UCSD-AML1 (cell line): Measurements from ENCODE around the gene SMO.
A peak's percentile ranks its signal among the peaks of the same experiment; 100 is the strongest.

Source experiments
- DNase-seq: peaks from one replicate; lab custom pipeline; 2025; ENCODE audit not compliant: unreplicated experiment; lab: John Stamatoyannopoulos, UW

The SMO gene

DNA sequence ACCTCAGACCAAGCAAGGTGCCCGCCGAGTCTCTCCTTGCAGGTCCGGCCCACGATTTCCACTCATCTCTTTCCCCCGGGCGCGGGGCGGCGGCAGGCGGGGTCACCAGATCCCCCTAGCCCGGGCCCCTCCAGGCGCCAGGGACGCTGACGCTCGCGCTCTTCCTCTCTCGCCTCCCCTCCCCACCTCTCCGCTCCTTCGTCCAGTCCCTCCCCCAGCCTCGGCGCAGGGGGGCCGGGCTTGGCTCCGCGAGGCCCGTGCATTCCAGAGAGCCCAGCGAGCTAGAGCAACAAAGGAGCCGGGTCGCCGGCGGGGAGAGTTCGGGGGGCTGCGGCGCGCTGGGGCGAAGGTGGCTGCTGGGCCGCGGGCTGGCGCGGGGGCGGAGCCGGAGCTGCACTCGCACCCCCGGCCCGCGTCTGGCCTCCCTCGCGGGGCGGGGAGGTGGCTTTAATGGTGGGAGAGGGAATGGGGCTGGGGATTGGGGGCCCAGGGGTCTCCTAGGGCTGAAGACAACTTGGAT is at the start of gene SMO:
SMO (plus strand) TSS at position 262 of the 520 bp plus-strand sequence. CDS start 519 bp downstream, outside the sequence.
- DNase-seq = no peak

- no peak for DNase-seq
Measured at GRCh38 chr7:129143724-129144094, 44.7 kb upstream of the SMO start.

DNA sequence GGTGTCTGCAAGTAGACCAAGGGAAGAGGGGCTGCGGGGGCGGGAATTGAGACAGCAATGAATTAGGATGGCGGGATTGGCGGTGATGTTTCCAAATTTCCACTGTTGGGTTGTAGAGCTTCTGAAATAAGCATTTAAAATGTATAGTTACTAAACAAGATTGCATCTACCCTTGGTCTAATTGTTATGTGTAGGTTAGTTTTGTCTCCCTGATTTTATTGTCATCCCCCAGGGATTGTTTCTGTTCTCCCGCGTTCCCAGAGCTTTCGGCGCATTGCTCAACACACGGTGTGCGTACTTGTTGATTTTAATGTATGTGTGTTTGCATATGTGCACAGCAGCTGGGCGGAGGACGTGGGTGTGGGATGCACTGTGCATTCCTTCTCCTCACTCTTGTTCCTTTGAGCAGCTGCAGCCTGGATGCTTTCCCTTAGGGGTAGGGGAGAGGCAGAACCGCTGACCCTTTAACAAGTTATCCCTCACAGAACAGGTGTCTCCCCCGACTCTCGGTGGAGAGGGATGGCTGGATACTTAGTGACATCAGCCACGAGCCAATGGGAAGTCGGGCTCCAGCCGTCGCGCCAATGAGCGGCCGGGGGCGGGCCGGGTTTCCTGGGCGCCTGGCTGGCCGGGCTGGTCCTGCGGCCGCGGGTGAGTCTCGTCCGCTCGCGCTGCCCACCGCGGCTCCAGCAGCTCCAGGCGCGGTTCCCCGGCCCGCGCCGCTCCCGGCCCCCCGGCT is 44.2 kb upstream of the SMO start, which contains the start of gene TSPAN33:
TSPAN33 (plus strand) TSS at position 613 of the 739 bp plus-strand sequence. CDS start 274 bp downstream, outside the sequence.
- peak; percentile 52 for DNase-seq

DNA sequence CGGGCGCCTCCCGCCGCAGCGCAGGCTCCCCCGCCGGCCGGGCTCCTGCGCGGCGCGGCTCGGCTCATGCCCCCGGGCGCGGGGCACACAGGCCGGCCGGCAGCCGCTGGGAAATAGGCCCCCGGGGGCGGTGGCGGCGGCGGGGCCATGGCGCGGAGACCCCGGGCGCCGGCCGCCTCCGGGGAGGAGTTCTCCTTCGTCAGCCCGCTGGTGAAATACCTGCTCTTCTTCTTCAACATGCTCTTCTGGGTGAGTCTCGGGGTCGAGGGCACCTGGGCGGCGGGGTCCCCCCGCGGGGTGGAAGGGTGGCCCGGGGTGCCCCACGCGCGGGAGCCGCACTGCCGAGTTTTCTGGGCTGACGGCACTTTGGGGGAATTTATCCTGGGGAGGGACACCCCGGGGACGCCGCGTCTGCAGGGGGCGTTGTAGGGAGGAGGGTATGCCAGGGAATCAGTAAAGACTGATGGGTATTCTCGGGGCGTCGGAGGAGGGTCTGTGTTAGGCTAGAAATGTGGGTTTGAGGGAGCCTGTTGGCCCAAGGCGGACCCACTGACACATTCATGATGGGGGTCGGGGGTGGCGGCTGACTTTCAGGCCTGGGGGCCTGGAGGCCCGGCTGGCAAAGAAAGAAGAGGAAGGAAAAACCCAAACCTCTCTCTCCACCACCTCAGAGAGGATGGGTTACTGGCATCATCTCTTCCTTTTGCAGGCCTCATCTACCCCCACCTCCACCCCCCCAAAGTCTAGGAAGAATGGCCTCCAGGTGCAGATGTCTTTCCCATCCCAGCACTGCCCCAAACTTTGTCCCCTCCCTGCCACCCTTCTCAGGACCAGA is 43.4 kb upstream of the SMO start:
- peak; percentile 8 for DNase-seq

DNA sequence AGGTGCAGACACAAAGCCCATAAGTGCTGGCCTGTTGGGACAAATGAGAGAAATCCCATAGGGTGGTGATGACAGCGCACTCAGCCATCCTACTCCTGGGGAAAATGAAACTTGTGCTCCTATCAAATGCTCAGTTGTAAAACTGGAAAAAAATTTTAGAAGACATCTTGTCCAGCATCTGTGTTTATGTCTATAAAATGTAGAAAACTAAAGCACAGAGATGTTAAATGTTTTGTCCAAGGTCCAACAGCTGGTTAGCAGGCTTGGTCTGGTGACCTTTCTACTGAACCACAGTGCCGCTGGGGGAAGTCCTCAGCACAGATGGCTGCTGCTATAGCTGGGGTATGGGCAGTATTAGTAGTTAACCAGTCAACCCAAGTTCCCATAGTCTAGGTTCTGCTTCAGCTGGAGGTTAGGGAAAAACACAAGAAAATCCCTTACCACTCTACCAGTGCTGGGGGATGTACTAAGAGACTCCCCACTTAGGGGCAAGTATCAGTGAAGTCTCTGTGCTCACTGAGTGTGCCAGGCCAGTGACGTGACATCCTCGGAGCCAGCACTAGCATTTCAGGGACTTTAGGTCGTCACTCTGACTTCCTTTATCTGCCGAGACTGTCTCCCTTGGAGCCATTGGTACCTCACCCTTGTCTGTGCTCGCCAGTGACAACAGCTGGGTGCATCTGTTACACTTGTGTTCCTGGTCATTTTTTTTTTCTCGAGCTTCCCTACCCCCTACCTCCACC is 42.0 kb upstream of the SMO start:
- DNase-seq = no peak

DNA sequence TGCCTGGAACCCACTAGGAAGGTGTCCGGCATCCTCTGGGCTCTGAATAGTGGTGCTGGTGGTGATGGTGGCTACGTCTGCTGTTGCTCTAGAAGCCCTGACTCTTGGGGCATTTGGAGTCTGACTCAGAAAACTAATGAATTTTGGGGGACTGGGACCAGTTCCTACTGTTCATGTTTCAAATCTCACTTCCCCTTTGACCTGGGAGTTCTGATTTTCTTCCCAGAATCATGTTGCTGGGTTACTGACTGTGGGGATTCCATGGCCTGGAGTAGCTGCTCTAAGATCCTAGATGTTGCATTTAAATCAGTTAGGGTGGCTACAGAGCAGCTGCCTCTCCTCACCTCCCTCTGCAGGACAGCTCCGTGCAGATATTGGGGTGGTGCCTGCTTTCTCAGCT is 40.7 kb upstream of the SMO start:
- no peak for DNase-seq

DNA sequence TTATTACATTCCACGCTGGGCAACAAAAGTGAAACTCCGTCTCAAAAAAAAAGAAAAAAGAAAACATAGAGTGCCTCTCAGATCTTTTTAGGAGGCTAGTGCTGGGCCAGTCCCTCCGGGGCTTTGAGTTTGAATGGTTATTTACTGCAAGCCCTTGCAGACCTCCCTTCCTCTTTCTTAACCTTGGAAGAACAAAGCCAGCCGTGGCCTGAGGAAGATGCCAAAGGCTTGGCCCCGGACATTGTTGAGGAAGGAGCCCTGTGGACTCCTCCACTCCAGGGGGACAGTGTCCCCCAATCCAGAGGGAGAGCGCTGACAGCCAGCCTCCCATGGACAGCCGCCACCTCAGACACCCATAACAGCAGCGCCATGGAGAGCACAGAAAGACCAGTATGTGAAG is 38.9 kb upstream of the SMO start:
- DNase-seq = no peak

GRCh38 chr7:129150199-129150996 is 38.0 kb upstream of the SMO start:
- DNase-seq = peak; percentile 45

- DNase-seq = no peak
Measured at GRCh38 chr7:129157651-129158050, 30.8 kb upstream of the SMO start.

DNA sequence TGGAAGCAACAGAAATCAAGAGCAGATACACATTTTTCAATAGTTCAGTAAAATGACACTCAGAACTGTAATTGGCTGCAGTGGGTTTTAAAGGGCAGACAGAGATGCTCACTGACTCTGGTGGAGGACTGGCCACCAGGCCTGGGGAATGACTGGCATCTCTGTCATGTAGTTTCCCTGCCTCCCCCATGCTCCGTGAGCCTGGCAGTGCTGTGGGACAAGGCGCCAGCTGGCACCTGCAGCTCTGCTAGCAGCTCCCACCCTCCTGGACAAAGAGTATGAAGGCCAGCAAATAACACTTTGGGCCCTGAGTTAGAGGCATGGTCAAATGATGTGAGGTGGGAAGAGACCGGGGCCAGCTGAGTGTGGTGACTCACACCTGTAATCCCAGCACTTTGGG is 28.9 kb upstream of the SMO start:
- DNase-seq = no peak

- no peak for DNase-seq
Measured at GRCh38 chr7:129160161-129160905, 28.1 kb upstream of the SMO start.

- DNase-seq = no peak
Measured at GRCh38 chr7:129161524-129162225, 26.8 kb upstream of the SMO start.

- no peak for DNase-seq
Measured at GRCh38 chr7:129162732-129163131, 25.7 kb upstream of the SMO start.

DNA sequence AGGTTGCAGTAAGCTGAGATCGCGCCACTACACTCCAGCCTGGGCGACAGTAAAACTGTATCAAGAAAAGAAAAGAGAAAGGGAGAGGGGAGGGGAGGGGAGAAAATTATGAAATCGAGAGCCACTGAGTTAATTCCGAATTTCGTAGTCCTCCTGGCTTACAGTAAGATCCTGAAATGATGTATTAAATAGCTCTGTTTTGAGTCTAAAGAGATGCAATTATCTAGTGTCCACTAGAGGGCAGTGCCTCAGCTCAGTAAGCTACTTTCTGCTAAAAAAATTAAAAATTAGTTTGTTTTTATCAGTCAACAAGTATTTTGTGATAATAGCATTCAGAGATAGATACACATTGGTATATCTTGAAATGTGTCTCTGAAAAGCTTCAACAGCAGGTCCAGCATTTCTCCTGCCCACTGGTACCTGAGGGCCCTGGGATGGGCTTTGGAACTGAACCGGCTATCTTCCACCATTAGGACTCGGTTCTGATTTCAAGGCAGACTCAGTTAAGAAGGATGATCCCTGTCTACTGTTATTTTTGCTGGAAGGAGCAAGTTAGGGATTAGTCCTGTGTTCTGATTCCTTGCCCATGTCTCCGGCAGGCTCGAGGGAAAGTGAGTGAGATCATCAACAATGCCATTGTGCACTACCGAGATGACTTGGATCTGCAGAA is 24.4 kb upstream of the SMO start:
- no peak for DNase-seq

GRCh38 chr7:129166745-129167144 is 21.7 kb upstream of the SMO start:
- no peak for DNase-seq

DNA sequence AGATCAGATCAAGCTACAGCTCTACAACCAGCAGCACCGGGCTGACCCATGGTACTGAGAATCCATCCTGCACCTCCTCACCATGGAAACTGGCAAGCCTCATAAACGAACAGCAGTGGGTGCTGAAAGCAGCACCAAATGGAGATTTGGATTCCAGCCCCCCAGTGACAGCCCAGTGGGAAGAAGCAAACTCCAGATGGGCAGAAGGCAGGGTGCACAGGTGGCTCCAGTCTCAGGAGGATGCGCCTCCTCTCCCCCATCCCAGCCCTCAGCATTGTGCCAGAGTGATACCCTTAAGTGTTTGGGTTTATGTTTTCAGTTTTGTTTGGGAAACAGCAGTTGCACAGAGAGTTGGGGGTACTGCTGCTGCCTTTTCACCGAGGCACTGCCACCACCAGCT is 20.6 kb upstream of the SMO start:
- DNase-seq = no peak

DNA sequence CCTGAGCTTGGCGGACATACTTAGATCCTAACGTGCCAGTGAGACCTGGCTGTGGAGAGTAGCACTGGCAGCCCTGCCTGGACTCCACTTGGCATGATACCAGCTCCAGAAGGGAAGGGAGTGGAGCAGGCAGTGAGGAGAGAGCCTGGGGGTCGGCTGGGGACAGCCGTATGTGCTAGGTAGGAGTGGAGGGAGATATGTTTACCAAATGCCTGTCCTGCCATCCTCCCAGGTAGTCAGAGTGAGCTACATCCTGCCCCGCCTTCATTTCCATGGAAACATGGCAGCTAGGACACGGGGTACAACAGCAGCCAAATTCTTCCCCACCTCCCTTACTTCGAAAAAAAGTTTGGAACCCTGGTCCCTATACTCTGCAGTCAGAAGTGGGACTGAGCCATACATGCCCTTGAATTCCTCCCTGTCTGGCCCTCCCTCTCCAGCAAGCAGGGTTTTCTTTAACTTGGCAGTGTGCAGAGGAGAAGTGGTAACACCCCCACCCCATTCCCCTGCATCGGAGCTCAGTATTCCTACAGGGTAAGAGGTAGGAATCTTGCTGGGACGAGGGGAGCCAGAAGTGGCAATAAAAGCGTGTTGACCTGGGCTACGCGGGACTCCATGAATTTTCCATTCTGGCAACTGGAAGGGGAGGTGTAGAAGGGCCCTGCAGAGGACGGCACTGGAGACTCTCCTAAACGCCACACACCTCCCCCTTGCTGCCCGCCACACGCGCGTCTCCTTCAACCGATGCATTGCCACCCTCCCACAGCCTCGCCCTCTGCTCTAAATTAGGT is 20.0 kb upstream of the SMO start:
- no peak for DNase-seq

- DNase-seq = no peak
Measured at GRCh38 chr7:129169171-129169671, 19.2 kb upstream of the SMO start.
